Activated naive CD4-positive, alpha-beta T cell treated with Interleukin-2 at 50 U/mL for 16 hours (primary cell): ENCODE measurements around the gene PAPSS2.
"Not testable (repeated sequence)": the region's sequence is repeated elsewhere in the genome, so short reads cannot be mapped to it uniquely, and the experiment has no call there.

Experiments used
- DNase-seq: peaks from one replicate; pipeline ENCODE4 v3.0.0-alpha.2; 2020

PAPSS2 gene

DNA sequence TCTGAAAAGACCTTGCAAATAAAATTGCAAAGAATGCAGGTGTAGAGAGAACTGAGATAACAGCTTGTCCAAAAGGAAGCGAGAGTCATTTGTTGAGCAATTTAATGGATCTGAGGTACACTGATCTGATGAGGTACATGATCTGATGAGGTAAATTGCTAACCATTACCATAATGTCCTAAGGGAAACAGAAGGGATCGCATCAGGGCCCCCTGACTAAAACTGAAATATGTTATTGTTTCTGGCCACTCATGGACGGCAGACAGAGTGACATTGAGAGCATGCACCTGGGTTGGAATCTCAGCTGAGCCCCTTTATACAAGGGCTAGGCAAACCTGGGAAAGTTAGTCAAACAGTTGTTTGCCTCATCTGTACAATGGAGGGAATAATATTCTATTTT, 15.8 kb upstream of the PAPSS2 start:
- DNase-seq = no peak

DNA sequence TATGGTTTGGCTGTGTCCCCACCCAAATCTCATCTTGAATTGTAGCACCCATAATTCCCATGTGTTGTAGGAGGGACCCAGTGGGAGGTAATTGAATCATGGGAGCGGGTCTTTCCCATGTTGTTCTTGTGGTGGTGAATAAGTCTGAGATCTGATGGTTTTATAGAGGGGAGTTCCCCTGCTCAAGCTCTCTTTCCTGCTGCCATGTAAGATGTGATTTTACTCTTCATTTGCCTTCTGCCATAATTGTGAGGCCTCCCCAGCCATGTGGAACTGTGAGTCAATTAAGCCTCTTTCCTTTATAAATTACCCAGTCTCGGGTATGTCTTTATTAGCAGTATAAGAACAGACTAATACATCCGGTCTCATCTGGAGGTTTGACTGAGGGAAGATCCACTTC, 15.2 kb upstream of the PAPSS2 start:
- DNase-seq = not testable (repeated sequence)

DNA sequence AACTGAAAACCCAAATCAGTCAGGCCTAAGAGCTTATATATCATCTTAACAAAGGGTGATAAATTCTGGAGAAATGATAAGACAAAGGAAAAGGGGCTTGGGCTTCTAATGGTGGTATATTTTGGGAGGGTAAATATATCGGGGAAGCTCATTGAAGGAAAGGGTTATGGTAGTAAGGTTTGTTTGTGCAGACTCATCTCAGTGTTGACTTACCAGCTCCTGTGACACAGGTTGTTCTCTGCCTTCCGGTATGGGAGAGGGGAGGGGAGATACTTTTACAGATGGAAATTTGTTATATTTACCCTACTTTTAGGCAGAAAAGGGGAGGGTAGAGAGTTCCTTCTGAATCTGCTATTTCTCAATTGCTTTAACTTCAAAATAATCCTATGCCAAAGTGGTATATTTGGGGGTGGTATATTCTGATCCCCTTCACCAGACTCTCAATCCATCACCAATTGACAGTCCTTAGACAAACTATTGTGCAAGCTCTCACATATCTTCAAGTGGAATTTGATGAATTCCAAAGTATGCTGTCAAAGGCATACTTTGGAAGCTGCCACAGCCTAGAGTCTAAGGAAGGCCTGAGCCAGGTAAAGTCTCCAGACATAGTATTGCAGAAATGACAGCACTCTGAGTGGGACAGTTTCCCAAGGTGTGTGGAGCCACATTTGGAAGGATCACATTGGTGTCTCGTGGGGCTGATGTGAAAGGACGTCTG, 13.3 kb upstream of the PAPSS2 start:
- DNase-seq = no peak

DNA sequence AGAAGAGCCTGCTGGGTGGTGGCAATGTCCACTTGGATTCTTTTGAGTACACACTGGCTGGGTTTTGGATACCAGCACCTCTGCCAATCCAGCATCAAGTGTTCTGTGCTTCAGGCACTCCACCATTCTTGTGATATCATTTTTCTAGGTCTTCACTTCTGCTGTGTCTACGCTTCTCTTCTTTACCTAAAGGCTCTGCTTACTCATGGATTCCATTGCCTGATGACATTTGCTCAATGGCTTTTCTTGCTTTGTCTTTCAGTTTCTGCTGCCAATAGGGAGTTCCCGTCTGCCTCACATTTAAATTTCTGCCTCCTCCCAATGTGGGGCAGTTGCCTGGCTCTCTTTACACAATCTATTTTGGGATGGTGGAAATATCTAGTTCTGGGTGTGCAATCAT, 12.7 kb upstream of the PAPSS2 start:
- DNase-seq = no peak

DNA sequence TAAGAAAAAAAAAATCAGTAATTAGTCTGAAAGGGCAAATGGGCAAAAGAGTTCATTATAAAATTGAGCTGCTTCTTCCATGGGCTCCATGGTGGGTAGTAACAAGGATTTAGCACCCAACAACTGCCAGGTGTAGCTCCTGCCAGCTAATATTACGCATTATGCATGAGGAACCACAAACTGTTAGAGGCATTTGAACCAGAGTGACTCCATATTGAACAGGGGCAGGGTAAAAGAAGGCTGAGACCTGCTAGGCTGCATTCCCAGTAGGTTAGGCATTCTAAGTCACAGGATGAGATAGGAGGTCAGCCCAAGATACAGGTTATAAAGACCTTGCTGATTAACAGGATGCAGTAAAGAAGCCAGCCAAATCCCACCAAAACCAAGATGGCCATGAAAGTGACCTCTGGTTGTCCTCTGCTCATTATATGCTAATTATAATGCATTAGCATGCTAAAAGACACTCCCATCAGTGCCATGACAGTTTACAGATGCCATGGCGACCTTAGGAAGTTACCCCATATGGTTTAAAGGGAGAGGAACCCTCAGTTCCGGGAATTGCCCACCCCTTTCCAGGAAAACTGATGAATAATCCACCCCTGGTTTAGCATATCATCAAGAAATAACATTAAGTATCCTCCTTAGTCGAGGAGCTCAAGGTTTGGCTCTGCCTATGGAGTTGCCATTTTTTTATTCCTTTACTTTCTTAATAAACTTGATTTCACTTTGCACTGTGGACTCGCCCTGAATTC, 8.7 kb upstream of the PAPSS2 start:
- DNase-seq = no peak

DNA sequence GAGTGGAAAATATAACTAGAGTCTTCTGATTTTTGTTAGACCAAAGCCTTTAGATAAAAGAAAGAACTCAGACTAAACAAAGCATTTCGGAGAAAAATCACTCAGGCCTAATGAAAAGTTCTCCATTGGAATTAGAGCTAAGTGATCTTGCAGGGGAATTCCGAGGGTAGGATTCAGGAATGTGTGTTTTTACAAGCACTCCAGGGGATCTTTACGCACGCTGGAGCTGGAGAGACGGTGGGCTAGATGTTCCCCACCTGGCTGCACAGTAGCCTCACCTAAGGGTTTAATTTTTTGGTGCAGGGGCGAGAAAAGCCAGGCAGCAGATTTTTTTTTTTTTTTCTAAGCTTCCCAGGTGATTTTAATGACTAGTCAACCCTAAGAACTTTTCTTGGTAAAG, 7.9 kb upstream of the PAPSS2 start:
- no peak for DNase-seq

DNA sequence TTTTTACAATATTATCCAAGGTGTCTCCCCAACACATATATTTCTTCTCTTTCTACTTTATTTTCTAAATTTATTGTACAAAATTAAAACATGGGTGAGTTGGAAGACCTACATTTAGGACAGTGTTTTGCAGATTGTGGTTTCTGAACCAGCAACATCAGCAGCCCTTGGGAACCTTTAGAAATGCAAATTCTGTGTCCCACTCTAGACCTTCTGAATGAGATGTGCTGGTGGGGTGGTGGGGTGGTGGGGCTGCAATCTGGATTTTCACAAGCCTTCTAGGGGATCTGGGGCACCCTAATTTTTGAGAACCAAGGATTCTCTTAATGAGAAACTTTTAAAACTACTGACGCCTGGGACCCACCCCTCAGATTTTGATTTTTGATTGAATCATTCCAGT, 7.4 kb upstream of the PAPSS2 start:
- DNase-seq = no peak

DNA sequence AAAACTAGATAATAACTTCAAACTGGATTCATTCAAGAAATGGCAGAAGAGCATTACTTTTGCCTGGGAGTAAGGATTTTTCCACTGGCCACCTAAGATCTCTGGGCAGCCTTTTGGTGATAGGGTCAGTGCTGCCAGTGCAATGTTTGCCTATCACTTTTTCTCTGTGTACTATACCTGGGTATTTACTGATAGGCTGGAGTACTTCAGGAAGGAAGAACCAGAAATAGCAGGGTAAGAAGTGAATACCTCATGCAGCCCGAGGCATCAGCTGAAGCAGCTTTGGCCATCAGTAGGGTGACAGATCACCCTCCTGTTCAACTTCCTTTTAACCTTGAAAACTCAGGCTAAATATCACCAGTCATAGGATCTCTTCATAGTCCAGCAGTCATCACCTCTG, 5.5 kb upstream of the PAPSS2 start:
- no peak for DNase-seq

DNA sequence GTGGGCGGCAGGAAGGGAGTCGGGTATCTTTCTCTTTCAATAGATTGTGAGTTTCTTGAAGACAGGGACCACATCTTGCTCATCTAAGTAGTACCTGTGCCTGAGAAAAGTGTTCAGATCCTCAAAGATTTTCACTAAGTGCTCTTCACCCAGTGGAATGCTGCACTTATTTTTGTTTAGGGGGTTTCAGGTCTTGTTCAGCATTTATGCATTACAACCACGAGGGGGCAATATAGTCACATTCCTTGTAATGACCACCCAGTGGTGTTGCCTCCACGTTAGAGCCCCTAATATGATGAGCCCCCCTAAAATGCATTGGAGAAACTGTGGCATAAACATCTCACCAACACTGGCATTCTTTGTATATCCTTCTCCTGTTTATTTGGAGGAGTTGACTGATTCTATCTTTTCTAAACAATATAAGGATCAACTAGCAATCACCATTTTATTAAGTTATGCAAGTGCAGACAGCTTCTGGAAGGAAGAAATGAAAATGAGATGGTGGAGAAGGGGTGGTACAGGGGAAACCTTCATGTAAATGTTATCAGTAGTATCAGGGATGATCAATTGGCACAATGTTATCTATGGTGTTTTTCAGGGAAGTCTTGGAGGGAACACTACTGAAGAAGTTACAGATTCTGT, 3.1 kb upstream of the PAPSS2 start:
- no peak for DNase-seq

DNA sequence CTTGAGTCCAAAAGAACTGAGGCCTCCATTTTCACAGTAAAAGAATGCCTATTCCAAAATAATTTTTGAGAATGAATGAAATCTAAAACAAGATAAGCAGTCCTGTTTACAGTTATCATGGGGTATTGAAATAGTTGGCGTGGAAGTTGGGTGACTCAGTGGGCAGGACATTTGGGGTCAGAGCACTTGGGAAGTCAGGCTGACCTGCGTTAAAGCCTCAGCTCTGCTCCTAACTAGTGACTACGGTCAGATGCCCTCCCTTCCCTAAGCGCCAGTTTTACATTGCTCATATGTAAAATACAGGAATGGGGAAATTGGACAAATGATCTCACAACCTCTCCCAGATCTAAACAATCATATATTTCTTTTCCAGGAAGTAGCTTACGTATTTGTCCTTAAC, 2.3 kb upstream of the PAPSS2 start:
- DNase-seq = no peak

DNA sequence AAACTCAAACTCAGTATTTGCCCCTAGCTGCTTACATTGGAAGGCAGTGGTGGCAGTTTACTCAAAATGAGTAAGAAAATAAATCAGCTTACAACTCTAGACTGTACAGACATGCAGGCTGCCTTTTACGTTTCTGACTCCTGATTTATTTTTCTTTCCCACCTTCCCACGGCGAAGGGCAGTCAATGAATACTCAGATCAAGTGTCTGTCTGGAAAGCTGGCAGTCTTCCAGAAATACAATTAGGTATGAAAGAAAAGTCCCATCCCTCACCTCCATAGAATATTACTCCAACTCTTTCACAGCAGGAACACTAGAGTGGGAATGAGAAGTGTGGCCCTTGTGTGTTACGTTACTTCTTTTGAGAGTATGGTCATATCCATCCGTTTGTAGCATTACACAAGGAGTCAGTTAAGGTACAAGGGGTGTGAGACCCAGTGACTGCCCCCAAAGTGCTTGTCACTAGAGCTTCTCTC, 1.3 kb upstream of the PAPSS2 start:
- DNase-seq = no peak

DNA sequence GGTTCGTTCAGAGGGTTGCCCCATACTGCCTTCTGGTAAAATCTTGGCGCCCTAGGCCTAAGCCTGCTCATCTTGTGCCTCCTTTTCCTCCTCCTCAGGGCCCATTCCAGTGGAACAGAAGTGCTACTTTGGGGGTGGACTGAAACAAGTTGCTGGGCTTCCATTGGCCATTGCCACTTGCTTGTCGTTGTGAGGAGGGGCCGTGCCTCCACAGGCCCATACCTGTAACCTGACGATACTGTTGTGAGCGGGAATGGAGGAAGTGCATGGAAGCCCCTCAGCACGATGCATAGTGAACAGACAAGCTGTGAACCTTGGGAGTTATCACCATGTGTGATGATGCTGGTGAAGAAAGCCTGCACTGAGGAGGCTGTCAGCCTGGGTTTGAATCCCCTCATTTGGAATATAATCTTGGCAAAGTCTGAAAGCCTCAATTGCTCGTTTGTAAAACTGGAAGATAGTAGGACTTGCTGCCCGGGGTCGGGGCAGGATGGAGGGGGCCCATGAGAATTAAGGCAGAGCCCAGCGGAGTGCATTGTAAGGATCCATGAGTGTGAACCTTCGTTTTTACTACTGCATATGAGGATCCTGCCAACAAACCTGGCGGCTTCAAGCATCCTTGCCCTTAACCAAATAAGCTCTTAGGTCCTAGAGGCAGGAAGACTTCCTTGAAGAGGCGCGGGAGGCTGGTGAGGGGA, 671 bp upstream of the PAPSS2 start:
- DNase-seq = no peak

DNA sequence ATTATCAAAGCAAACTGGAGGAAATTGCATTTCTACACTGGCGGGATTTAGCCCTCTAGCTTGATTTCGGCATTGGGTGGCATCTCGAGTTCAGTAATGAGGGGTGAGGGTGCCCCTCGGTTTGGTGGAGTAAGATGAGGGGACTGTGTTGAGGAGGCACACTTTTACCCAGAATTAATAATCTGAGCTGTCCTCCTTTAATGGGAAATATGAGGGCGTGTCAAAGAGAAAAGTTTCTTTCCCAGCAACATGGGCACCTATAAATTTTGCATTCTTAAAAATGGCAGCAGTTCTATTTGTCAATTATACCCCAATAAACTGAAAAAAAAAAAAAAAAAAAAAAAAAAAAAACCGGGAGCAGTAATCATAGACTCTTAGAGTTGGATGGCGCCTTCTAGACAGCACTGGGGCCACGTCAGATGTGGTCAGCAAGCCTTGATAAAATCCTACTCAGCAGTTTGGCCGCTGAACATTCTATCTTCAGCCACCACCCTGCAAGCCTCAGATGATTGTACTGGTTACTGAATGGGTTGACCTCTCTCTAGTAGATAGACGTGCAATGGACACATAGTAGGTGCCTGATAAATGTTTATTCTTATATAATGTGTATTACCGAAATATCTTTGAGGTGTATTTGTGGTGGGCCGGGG, 931 bp downstream of the PAPSS2 start:
- no peak for DNase-seq

DNA sequence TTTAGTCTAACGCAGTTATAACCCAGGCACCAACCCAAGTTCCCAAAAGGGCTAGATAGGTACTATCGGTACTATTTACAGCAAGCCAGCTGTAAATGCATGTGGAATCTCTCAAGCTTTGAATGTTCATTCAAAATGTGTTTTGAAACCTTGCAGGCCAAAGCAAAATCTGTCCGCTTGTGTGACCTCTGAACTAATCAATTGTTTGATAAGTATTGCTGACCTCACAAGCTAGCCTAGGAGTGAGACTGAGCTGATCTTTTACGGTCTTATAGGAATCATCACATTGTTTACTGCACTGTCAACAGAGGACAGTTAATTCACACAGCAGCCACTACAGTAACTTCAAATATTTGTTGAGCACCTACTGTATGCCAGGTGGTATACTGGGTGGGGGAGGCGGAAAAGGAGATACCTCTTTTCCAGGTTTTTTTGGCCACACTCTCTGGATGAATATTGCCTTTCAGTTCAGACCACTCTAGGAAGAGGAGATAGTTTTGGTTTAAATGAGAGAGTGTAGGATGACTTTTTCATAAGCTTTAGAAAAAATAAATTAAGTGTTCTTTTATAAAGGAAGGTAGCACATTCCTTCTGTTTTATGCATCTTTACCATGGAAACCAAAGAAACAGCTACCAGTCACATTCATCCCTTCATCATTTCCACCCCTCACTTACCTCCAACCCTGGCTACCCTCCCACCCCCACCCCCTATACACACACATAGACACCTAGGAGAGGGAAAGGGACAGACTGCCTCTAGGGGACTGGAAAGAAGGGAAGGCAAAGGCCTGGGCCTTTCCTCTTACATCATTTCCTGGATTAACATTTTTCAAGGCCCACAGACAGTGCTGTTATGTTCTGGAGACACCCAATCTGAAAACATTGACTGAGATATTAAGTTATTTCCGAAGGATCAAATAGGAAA, 2.4 kb downstream of the PAPSS2 start:
- DNase-seq = no peak

DNA sequence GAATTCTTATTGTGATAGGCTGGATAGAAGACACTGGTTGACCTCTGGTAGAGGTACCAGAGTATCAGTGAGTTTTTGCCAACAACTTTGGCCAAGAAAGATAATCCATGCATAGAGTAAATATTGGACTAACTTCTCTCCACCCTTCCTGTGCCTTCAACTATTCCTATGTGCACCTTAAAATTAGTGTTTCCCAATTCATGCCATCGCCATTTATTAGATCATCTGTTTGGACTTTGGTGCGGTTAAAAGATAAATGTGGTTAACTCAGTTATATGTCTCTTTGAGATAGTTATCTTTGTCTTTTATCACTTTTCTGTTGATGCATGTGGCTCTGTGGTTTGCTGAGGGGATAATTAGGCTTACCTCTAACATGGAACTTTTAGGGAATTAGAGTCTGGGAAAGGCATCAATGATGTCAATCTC, 4.6 kb downstream of the PAPSS2 start:
- no peak for DNase-seq

DNA sequence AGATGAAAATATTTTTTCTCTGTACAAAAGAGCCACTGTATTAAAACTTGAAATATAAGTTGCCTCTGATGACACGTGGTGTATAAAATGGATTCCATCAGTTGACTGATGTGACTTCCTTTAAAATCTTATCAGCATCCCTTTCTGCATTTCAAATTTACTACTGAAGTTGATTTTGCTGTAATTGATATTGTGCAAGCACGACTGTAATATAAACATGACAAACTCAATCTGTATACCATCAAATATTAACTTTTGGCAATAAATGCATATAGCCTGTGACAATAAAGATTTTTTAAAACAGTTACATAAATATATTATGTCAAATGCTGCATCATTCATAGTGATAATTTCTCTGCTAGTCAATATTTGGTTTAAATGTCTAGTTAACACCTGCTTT, 7.8 kb downstream of the PAPSS2 start:
- DNase-seq = no peak

DNA sequence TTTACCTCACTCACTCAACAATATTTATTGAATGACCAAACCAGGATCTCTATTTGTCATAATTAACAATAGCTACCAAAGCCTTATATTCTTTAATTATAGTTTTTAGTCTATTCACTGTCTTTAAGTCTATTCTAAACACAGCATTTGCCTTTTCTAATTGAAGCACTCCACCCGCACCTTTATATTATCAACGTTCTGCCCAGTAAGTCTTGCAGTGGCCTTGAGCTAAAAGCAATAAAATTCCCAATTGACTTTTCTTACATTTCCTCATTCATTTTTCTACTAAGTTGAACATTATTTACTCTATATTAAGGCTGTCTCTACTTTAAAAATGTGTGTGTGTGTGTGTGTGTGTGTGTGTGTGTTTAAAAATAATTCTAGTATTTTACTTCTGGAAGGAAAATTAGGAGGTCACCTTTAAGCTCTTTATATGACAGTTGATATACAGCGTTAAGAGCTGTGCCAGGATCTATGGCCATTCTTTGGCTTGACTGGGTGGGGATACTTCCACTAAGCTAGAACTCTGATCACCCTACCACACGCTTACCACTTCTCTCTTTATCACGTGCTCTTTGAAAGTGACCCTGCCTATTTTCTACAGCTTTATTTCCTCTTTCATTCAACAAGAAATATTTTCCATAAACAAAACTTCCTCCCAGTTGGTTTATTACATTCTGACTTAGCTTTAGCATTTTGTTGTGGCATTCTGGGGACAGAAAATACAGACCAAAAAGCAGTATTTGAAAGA, 8.8 kb downstream of the PAPSS2 start:
- no peak for DNase-seq

DNA sequence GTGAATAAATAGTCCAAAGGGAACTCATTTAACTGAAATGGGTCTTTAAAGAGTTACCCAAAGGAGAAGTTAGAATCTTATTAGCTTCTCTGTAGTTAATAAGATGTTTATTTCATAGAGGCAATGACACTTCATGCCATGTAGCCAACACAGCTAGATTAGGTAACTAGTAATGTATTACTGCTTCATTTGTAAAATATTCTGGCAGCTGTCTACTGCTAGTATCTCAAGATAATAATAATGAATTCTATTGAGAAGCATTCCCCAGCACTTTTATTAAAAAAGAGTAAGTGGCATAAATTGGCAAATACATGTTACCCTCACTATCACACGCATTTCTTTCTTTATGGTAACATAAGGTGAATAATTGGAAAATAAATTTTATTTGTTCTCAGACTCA, 10.1 kb downstream of the PAPSS2 start:
- no peak for DNase-seq

DNA sequence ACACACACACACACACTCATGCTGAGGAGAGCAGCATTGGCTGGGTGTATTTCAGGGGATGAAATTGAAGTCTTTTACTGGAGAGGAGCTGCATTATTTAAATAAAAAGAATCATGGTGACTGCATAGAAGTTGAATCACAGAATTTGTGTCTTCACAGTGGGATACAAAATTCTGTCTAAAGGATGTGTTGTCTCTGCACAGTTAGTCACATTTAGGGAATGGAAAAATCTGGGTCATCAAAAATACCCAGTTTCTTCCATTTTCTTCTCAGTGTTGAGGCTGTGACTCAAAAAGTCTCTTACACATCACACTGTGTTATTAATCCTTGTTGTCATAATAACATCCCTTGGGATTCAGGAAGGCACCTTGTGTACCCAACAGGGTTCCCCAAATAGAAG, 10.9 kb downstream of the PAPSS2 start:
- no peak for DNase-seq

DNA sequence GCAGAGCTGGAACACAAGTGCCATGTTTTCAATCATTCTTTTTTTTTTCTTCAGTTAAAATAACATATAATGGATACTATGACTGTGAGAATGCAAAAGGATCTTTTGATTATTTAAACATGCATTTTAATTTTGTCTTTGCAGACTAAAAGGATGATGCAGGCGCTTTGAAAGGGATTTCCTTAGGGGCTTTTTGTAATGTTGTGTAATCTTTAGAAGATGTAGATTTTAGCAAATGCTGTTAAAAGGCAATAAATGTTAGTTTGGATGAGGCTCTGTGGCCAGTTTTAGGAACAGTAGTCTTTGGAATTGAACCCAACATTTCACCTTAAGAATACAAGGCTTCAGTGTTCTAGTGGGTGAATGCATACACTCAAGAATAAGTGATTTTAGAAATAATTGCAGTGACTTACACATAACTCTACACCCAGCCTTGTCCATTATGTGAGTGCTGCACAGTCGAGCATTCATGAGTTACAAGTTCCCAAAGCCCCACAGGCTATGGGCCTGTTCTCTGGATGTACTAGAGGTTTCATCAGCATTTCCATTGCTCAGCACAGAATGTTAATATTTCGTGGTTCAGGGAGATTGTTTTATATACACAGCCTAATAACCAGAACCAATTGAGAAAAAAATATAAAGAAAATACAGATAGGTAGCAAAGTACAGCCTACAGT, 11.6 kb downstream of the PAPSS2 start:
- no peak for DNase-seq
